Fibroblast of lung (primary cell): ENCODE results near the gene ARMC2.

ENCODE experiments used
- EZH2 ChIP-seq: IDR thresholded peaks from 2 replicates; pipeline ENCODE4 v1.5.1; 2012; ENCODE audit warnings: low read length, control low read depth, mild to moderate bottlenecking; ENCODE audit errors: missing control alignments
- TF ChIP-seq, protein P1 (sequence below), 2 donors: IDR thresholded peaks in 1 of 2; conservative IDR thresholded peaks in 1 of 2; 1 replicate in 1 of 2; 2 replicates in 1 of 2; pipeline ENCODE4 v1.5.1; 2011 to 2012; ENCODE audit warnings: low read length in 2 of 2, control low read depth in 1 of 2, inconsistent platforms in 1 of 2, low read depth in 1 of 2, mild to moderate bottlenecking in 1 of 2

DNA sequence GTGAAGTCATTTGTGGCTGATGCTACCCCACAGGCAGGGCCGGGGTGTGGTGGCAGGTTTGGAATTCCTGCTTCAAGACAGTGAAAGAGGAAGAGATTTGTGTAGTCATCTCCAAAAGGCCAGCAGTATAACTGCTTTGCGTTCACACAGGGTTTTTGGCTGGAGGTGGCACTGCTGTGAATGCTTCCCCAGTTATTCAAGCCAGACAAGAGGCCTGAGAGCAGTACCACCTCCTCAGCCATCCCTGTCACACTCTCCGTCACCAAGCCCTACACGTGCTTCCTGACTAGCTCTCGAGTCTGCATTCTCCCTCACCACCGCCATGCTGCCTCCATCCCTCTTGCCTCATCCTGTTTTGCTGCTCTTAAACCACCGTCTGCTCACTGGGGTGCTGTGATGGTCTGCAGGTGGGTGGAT, 23.9 kb downstream of the ARMC2 start:
- TF ChIP-seq, protein P1, sequence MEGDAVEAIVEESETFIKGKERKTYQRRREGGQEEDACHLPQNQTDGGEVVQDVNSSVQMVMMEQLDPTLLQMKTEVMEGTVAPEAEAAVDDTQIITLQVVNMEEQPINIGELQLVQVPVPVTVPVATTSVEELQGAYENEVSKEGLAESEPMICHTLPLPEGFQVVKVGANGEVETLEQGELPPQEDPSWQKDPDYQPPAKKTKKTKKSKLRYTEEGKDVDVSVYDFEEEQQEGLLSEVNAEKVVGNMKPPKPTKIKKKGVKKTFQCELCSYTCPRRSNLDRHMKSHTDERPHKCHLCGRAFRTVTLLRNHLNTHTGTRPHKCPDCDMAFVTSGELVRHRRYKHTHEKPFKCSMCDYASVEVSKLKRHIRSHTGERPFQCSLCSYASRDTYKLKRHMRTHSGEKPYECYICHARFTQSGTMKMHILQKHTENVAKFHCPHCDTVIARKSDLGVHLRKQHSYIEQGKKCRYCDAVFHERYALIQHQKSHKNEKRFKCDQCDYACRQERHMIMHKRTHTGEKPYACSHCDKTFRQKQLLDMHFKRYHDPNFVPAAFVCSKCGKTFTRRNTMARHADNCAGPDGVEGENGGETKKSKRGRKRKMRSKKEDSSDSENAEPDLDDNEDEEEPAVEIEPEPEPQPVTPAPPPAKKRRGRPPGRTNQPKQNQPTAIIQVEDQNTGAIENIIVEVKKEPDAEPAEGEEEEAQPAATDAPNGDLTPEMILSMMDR (conservative IDR thresholded peaks at IDR 0.05 in 1 of 2, IDR thresholded peaks at IDR 0.05 in 1 of 2; ENCODE audit: low read depth in 1 of 2, low read length in 2 of 2): no peak
- no peak for TF ChIP-seq EZH2
